EL (cell line): ENCODE data around the gene RAB1A.

Experiments
- DNase-seq: peaks from one replicate; pipeline ENCODE4 v3.0.0-alpha.2; 2016

Gene RAB1A

DNA sequence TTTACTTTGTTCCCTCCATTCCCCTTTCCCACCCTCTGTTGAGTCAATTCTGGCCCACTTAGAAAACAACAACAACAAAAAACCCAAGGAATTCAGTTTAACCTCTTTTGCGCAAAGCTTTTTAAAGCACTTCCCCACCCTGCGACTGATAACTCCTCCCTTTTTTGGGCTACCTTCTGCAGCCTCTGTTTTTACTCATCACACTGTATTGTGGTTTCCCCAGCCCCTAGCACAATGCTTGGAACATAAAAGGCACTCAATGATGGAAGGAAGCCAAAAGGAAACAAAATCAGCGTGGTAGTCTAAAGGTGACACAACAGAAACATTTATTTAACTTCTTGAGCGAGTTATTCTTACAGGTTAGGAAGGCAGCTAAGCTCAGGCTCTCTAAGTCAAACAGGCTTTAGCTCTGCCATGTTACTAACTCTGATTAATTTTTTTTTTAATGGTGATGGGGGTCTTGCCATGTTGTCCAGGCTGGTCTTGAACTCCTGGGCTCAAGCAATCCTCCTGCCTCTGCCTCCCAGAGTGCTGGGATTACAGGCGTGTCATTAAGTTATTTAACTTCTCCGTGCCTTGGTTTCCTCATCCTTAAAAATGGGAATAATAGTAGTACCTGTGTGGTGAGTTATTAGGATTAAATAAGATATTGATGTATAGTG lies 72.4 kb downstream of the RAB1A start:
- DNase-seq, result peak; percentile 37

- no peak for DNase-seq
Observed at GRCh38 chr2:65057054-65057375, 72.9 kb downstream of the RAB1A start.

DNA sequence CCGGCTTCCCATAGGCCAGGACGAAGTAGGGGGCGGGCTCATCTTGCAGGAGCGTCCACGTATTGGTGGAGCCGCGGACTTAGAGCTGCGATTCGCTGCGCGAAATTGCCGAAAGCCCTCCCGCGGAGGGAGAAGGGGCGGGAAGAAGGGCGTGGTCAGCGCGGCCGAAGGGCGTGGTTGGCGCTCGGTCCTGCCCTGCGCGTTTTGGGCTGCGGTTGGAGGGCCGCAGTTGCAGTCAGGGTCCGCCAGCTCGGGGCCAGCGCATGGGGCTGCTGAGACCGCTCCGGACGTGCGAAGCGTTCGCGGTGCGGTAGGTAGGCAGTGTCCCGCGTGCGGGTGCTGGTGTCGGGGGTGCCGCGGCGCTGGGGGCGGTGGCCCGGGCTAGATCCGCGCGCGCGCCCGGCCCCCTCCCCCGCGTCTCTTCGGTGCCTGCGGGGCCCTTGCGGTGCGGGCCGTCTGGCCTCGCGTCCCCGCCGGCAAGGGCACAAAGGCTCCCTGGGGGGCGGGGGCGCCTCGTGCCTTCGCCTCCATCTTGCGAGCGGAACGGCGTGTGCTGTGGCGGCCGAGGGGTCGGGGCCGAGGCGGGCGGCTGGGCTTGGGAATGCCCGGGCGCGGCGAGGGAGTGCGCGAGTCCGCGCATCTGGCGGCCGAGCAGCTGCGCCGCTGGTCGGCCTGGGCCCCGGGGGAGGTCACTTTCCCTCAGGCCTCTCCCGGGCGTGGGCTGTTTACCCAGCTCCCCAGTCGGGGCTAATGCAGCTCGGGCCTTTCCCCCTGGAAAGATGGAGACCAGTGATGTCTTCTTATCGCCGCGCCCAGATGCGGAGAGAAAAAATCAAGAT lies 73.5 kb downstream of the RAB1A start, which contains the start of gene CEP68:
Gene CEP68, plus strand, starts transcription at position 202 of the 839 bp plus-strand sequence. CDS start 13,029 bp downstream, outside the sequence.
- peak; percentile 97 for DNase-seq

- DNase-seq, result no peak
Observed at GRCh38 chr2:65055422-65056214, 74.3 kb downstream of the RAB1A start.

GRCh38 chr2:65054749-65055421 lies 75.0 kb downstream of the RAB1A start:
- DNase-seq, result no peak

DNA sequence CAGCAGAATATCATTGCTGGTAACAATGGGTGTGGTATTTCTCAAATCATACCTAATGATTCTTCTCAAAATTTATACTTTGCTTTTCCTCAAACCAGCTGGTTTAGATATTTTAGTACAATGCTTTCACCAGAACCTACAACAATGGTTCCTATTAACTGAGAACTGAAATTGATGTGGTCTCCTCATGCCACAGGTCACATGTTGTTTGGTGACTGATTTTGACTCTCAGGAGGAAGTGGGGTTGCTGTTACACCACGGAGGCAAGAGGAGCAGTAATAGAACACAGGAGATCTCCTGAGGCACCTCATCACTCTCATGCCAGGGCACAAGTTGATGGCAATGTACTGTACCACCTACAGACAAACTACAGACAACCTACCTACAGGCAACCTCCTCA lies 76.7 kb downstream of the RAB1A start:
- no peak for DNase-seq

GRCh38 chr2:65050931-65051330 lies 79.0 kb downstream of the RAB1A start:
- DNase-seq, result peak; percentile 73

GRCh38 chr2:65049010-65049639 lies 80.8 kb downstream of the RAB1A start:
- DNase-seq, result no peak

DNA sequence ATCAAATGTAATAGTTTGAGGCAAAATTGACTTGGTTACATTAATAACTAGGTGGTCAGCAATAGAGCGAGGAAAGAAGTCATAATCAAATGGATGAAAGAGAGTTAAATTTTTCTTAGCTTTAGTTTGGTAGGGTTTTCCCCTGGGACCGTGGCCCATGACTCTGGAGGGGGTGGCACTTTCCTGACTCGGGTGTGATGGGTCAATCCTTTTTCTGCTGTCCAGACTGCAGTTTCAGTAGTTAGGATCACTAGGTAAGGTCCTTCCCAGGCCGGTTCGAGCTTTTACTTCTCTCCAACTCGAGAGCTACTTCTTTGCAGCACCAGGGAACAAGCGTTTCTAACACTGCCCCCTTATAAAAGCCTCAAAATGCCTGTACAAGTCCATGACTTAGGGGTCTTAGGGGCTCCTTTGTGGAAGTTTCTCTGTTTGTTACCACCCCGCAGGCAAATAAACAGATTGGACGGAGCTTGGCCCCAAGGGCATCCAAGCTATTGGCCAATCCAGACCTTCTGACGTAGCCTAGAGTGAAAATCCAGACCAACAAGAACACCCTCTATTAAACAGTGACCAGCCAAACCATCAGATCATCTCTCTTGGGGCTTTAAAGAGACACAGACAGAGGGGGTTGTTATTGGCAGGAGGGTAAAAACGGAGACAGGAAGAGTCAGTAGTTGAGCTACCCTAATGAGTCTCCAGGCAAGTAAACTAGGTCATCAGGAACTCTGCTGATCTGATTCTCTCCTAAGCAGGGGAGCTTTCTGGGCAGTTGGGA lies 83.1 kb downstream of the RAB1A start:
- no peak for DNase-seq

- peak; percentile 90 for DNase-seq
Observed at GRCh38 chr2:65045651-65046050, 84.3 kb downstream of the RAB1A start.

DNA sequence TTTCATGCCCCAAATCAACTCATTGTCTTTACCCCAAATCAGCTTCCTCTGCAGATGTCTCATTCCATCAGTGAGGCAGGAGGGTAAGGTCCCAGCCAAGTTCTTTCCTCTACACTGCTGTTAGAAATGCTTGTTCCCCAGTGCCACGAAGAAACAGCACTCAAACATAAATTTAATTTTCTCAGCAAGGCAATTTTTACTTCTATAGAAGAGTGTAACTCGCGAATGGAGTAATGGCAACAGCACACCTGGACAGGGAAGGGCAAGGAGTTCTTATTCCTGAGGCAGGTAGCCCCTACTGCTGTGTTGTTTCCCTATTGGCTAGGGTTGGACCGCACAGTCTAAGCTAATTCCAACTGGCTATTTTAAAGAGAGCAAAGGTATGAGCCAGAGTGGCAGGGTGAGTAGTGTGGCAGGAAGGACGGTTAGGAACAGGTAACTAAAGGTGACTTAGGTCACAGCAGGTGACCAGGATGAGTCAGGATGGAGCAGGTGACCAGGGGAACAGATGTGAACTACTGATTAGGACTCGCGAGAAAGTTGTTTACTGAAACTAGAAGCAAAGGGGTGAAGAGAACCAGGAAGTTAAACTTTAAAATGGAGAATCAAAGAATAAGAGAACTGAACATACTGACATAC lies 85.7 kb downstream of the RAB1A start:
- DNase-seq, result no peak

DNA sequence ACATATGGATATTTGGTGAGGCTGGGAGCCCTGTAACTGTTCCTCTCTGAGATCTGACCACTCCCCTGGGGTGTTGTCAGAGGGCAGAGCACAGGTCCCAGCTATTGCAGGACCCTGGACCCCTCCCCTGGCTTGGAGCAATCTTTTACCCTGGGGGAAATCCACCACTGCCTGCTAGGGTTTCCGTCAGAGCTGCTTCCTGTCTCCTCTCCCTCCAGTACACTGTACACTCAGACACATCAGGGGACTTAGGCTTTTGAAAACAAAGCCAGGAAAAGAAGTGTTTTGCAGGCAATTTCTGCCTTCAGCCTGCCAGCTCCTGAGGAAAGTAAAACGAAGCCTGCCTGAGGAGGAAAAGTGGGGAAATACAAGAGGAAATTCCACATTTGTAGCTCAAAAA lies 86.9 kb downstream of the RAB1A start:
- DNase-seq, result no peak

DNA sequence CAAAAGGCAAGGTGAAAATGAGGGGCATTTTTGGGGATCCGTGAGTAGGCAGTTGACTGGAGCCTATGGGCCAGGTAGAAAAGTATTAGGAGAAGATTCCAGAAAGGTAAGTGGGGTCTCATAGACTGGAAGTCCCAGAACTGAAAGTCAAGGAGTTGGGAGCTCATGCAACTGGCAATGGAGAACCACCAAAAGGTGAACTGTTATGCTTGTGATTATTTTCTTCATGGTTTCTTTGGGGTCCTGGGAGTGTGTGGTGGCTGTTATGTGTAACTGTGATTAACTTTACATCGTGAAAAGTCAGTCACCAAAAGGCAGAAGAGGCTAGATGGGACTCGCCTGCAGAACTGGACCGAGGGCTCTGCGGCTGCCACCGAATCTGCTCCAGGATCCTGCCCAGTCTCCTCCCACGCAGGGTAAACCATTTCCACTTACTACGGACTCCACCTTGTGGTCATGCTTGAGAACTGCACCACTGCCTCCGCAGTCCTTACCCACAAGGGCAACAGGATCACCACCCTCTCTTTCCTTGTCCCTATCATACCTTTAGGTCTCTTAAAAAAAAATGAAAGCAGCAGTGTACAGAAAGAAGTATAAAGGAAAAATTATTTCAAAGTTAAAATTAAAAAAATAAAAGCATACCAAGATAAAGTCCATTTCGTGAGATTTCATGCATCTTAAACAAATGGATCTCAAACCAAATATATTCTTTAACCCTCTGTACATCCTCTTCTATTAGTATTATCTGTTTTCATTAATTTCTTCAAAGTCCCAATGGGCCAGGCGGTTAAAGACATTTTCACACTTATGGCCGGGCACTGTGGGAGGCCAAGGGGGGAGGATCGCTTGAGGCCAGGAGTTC lies 89.3 kb downstream of the RAB1A start:
- DNase-seq, result peak; percentile 79

DNA sequence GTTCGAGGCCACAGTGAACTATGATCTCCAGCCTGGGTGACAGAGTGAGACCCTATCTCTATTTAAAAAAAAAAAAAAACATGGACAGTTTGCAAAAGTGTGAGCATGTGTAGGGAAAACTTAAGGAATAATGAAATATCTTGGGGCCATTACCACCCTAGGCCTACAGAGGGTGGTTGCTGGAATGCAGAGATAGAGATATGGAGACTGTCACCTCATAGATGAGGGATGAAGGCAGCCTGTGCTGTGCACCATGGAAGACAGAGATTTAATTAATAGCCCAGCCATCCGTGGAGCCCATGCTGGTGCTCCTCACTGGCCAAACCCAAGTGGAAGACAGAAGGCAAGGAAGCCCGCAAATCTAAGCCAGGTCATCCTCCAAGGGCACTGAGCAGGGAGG lies 90.3 kb downstream of the RAB1A start:
- no peak for DNase-seq

DNA sequence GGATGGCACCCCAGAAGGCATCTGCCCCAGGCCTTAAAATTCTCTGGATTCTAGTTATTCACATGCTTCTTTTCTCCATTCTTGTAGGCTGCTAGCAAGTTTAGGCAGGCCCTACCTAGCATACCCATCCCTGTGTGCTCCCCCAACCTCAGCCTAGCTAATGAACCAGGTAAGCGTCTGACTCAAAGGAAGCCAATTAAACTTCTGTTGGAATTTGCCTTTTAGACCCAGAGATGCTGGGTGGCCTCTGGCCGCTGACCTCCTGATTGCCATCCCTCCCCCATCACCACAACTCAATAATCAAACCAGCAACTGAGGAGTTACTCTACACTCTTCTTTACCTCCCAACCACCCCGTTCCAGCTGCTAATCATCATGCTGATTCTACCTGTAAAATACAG lies 92.7 kb downstream of the RAB1A start:
- DNase-seq, result no peak
